Naive thymus-derived CD8-positive, alpha-beta T cell (primary cell): ENCODE results near the gene TYW5. TPM values are rescaled to one million over a fixed set of nuclear protein-coding genes. Genes with fewer than 3 reads are reported as not detected.

Experiments
- polyA plus RNA-seq, 3 donors: library from polyadenylated mRNA; unstranded; fragments of 300-500 nt; fragmentation: Illumina TruSeq; gene quantifications; one replicate each; pipeline ENCODE4 v1.2.3, GENCODE V29; 2021
- total RNA-seq, 8 experiments: library from RNA in 2 of 8; stranded (reverse) in 2 of 8; gene quantifications; one replicate each; pipeline ENCODE4 v1.2.3 and lab custom pipeline; 2021 to 2026

Gene TYW5
- total and polyA plus RNA-seq, 5 experiments from 2014 or later = 3.5 to 14.6 (median 4.2) TPM

Other genes starting within 250 kb of the TYW5 start
- 1 to 10 TPM; 2.3 to 3.0 TPM for gene FTCDNL1, start 104.3 kb downstream of the TYW5 start, total RNA-seq
- 1 to 10 TPM; 1.2 to 3.2 (median 1.8) TPM for gene FTCDNL1, start 104.3 kb downstream of the TYW5 start, polyA plus RNA-seq
- 10 to 100 TPM; 13.9 to 14.4 TPM for gene C2orf69, start 44.2 kb downstream of the TYW5 start, total RNA-seq
- 10 to 100 TPM; 11.6 to 13.2 (median 11.9) TPM for gene C2orf69, start 44.2 kb downstream of the TYW5 start, polyA plus RNA-seq
- 10 to 100 TPM; 17.9 to 18.5 TPM for gene MAIP1, start 91 bp upstream of the TYW5 start, total RNA-seq
- 10 to 100 TPM; 11.5 to 16.8 (median 12.6) TPM for gene MAIP1, start 91 bp upstream of the TYW5 start, polyA plus RNA-seq